ENCODE measurements around the gene PODXL. TPM values are rescaled to one million over a fixed set of nuclear protein-coding genes. Genes with fewer than 3 reads are reported as not detected.
A peak's percentile ranks its signal among the peaks of the same experiment; 100 is the strongest.

The PODXL gene
- total RNA-seq, 4 donors from 2014 or later = 7.5 to 40.4 (median 15.2) TPM

GRCh38 chr7:131529617-131530016 is 26.8 kb downstream of the PODXL start:
- Histone ChIP-seq H3K36me3 (no peaks in the 10 kb centered on the region), H3K4me1 (no peaks in the 10 kb centered on the region), H3K27me3 (no peaks in the 10 kb centered on the region), H3K27ac (peak overlapping the region in 1 of 4 donors; percentile 19), H3K9me3 (no peaks in the 10 kb centered on the region), H3K4me3 (no peak overlapping the region)
- DNase-seq = no peak
- TF ChIP-seq POLR2A (IDR thresholded peaks at IDR 0.05) = no peak
- TF ChIP-seq, protein P1, sequence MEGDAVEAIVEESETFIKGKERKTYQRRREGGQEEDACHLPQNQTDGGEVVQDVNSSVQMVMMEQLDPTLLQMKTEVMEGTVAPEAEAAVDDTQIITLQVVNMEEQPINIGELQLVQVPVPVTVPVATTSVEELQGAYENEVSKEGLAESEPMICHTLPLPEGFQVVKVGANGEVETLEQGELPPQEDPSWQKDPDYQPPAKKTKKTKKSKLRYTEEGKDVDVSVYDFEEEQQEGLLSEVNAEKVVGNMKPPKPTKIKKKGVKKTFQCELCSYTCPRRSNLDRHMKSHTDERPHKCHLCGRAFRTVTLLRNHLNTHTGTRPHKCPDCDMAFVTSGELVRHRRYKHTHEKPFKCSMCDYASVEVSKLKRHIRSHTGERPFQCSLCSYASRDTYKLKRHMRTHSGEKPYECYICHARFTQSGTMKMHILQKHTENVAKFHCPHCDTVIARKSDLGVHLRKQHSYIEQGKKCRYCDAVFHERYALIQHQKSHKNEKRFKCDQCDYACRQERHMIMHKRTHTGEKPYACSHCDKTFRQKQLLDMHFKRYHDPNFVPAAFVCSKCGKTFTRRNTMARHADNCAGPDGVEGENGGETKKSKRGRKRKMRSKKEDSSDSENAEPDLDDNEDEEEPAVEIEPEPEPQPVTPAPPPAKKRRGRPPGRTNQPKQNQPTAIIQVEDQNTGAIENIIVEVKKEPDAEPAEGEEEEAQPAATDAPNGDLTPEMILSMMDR (IDR thresholded peaks at IDR 0.05) = no peak

DNA sequence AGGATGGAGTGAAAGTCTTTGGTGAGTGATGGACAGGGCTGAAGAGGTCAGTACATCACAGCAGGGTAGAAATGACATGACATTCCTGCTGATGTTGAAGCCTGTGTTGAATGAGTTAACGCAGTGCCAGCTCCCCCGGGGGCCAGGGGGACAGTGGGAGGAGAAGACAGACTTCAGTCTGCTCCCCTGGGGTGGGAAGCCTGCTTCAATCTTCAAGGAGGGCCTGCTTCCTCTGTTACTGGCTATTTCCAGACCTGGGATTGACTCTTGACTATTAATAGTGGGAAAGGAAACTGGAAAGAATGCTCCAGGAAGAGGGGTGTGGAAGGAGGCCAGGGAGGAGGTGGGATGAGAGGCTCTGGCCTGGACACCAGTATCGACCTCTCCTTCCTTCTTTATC is 27.2 kb downstream of the PODXL start:
- no peak for TF ChIP-seq POLR2A (IDR thresholded peaks at IDR 0.05)
- TF ChIP-seq, protein P1 (IDR thresholded peaks at IDR 0.05) = no peak
- no peaks in the 10 kb centered on the region for H3K4me1 ChIP-seq
- H3K9me3 ChIP-seq = no peaks in the 10 kb centered on the region
- DNase-seq = no peak
- H3K4me3 ChIP-seq = no peak overlapping the region
- no peak overlapping the region for H3K27ac ChIP-seq
- H3K36me3 ChIP-seq = no peaks in the 10 kb centered on the region
- H3K27me3 ChIP-seq = no peaks in the 10 kb centered on the region

DNA sequence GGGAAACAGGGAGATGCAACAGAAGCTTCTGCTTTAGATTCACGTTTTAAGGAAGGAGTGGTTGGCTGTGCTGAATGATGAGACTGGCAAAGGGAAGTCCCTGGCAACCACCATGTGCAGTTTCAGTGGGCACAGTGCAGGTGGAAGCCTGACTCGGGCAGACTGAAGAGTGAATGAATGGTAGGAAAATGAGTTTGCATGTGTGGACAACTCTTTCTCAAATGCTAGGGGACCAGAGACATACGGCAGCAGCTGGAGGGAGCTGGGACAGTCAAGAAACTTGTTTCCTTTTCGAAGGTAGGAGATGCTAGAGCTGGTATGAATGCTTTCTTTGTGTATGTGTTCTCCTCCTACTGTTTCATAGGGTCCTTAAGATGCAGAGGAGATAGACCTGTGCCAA is 29.0 kb downstream of the PODXL start:
- H3K27me3 ChIP-seq = no peaks in the 10 kb centered on the region
- DNase-seq = no peak
- no peak overlapping the region for H3K4me3 ChIP-seq
- TF ChIP-seq, protein P1 (IDR thresholded peaks at IDR 0.05) = no peak
- TF ChIP-seq POLR2A (IDR thresholded peaks at IDR 0.05) = no peak
- no peaks in the 10 kb centered on the region for H3K36me3 ChIP-seq
- H3K4me1 ChIP-seq = no peaks in the 10 kb centered on the region
- no peak overlapping the region for H3K27ac ChIP-seq
- no peaks in the 10 kb centered on the region for H3K9me3 ChIP-seq

- H3K4me1 ChIP-seq = peaks cover 0 to 5% (median 0%) of the 10 kb centered on the region in 4 donors
- no peaks in the 10 kb centered on the region for H3K36me3 ChIP-seq
- no peak for DNase-seq
- no peaks in the 10 kb centered on the region for H3K27me3 ChIP-seq
- TF ChIP-seq, protein P1 (IDR thresholded peaks at IDR 0.05) = no peak
- TF ChIP-seq POLR2A (IDR thresholded peaks at IDR 0.05) = no peak
- H3K9me3 ChIP-seq = no peaks in the 10 kb centered on the region
- no peak overlapping the region for H3K27ac ChIP-seq
- H3K4me3 ChIP-seq = no peak overlapping the region
These were observed 30.6 kb downstream of the PODXL start for GRCh38 chr7:131525820-131526219.

DNA sequence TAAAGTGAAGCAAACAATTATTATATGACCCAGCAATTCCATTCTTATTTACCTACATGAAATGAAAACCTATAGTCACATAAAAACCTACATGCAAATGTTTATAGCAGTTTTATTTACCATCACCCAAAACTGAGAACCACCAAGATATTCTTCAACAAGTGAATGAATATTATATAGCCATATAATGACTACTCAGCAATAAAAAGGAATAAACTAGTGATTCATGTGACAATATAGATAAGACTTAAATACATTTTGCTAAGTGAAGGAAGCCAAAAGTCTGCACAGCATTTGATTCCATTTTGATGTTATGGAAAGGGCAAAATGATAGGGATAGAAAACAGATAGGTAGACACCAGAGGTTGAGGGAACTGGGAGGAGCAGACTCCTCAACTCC is 31.7 kb downstream of the PODXL start:
- TF ChIP-seq, protein P1 (IDR thresholded peaks at IDR 0.05) = no peak
- no peak for TF ChIP-seq POLR2A (IDR thresholded peaks at IDR 0.05)
- H3K27ac ChIP-seq = no peak overlapping the region

DNA sequence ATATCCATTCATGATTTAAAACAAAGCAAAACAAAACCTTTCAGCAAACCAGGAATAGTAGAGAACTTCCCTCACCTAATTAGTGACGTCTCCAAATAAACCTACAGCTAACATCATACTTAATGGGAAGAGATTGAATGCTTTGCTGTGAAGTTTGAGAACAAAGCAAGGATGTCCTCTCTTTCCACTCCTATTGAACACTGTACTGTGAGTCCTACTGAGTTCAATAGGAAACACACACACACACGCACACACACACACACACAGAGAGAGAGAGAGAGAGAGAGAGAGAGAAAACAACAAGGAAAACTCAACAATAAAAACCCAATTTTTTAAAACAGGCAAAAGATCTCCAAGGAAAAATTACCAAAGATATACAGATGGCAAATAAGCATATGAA is 32.3 kb downstream of the PODXL start:
- no peak overlapping the region for H3K4me3 ChIP-seq
- no peak overlapping the region for H3K27ac ChIP-seq
- no peaks in the 10 kb centered on the region for H3K9me3 ChIP-seq
- no peaks in the 10 kb centered on the region for H3K36me3 ChIP-seq
- H3K27me3 ChIP-seq = no peaks in the 10 kb centered on the region
- no peak for DNase-seq
- H3K4me1 ChIP-seq = peaks cover 0 to 5% (median 0%) of the 10 kb centered on the region in 4 donors
- no peak for TF ChIP-seq POLR2A (IDR thresholded peaks at IDR 0.05)
- TF ChIP-seq, protein P1 (IDR thresholded peaks at IDR 0.05) = no peak

More for the DNA sequence above, 31.7 kb downstream of the PODXL start:
- Histone ChIP-seq H3K27me3 (no peaks in the 10 kb centered on the region), H3K4me1 (peaks cover 0 to 5% (median 0%) of the 10 kb centered on the region in 4 donors), H3K36me3 (no peaks in the 10 kb centered on the region), H3K4me3 (no peak overlapping the region), H3K9me3 (no peaks in the 10 kb centered on the region)
- DNase-seq = no peak
